H9 (cell line): ENCODE results near the gene SYNPO2. TPM values are rescaled to one million over a fixed set of nuclear protein-coding genes. Genes with fewer than 3 reads are reported as not detected.

ENCODE experiments used
- DNase-seq: peaks from one replicate; pipeline ENCODE4 v3.0.0-alpha.2; 2017
- H2AFZ ChIP-seq: one replicate; pipeline ENCODE4 v1.6.1; 2013; ENCODE audit warnings: mild to moderate bottlenecking, low read length, control low read depth, moderate library complexity
- H2AK5ac ChIP-seq: 2 replicates; pipeline ENCODE4 v1.6.1; 2013; ENCODE audit warnings: low read length, control low read depth, mixed read lengths; ENCODE audit not compliant: insufficient read length
- H2BK120ac ChIP-seq: one replicate; pipeline ENCODE4 v1.6.1; 2013; ENCODE audit warnings: low read depth, mild to moderate bottlenecking, low read length, control low read depth, inconsistent platforms; ENCODE audit not compliant: poor library complexity, severe bottlenecking
- H2BK12ac ChIP-seq: 2 replicates; pipeline ENCODE4 v1.6.1; 2013; ENCODE audit warnings: low read length, control low read depth, mixed read lengths, low read depth; ENCODE audit not compliant: insufficient read length
- H2BK15ac ChIP-seq: 2 replicates; pipeline ENCODE4 v1.6.1; 2013; ENCODE audit warnings: low read depth, low read length, control low read depth
- H2BK20ac ChIP-seq: one replicate; pipeline ENCODE4 v1.6.1; 2013; ENCODE audit warnings: low read depth, mild to moderate bottlenecking, low read length, control low read depth, inconsistent platforms; ENCODE audit not compliant: poor library complexity, severe bottlenecking
- H2BK5ac ChIP-seq: 2 replicates; pipeline ENCODE4 v1.6.1; 2013; ENCODE audit warnings: low read length, control low read depth, mixed read lengths; ENCODE audit not compliant: insufficient read length
- H3K14ac ChIP-seq: 2 replicates; pipeline ENCODE4 v1.6.1; 2013; ENCODE audit warnings: low read length, control low read depth; ENCODE audit not compliant: insufficient read depth
- H3K18ac ChIP-seq: 2 replicates; pipeline ENCODE4 v1.6.1; 2013; ENCODE audit warnings: low read depth, mild to moderate bottlenecking, mixed read lengths, low read length, control low read depth; ENCODE audit not compliant: insufficient read length
- H3K23ac ChIP-seq: 2 replicates; pipeline ENCODE4 v1.6.1; 2013; ENCODE audit warnings: low read length, control low read depth, mixed read lengths, low read depth; ENCODE audit not compliant: insufficient read length
- H3K23me2 ChIP-seq: 2 replicates; pipeline ENCODE4 v1.6.1; 2013; ENCODE audit warnings: low read depth, mild to moderate bottlenecking, mixed read lengths, low read length, control low read depth; ENCODE audit not compliant: insufficient read length, poor library complexity, severe bottlenecking
- H3K27ac ChIP-seq: 2 replicates; pipeline ENCODE4 v1.5.1; 2013; ENCODE audit warnings: low read length, control low read depth, mixed read lengths, low read depth; ENCODE audit not compliant: insufficient read length
- H3K27me3 ChIP-seq: 2 replicates; pipeline ENCODE4 v1.6.1; 2013; ENCODE audit warnings: low read length, control low read depth, inconsistent platforms; ENCODE audit not compliant: insufficient read depth
- H3K4ac ChIP-seq: 2 replicates; pipeline ENCODE4 v1.6.1; 2013; ENCODE audit warnings: low read depth, mild to moderate bottlenecking, control low read depth, inconsistent platforms, low read length, moderate library complexity
- H3K4me1 ChIP-seq: 2 replicates; pipeline ENCODE4 v1.6.1; 2013; ENCODE audit warnings: low read length, control low read depth, inconsistent platforms; ENCODE audit not compliant: insufficient read depth
- H3K4me2 ChIP-seq: 2 replicates; pipeline ENCODE4 v1.6.1; 2013; ENCODE audit warnings: low read length, control low read depth, mixed read lengths; ENCODE audit not compliant: insufficient read length, insufficient read depth
- H3K56ac ChIP-seq: 2 replicates; pipeline ENCODE4 v1.6.1; 2013; ENCODE audit warnings: low read depth, mild to moderate bottlenecking, mixed read lengths, low read length, control low read depth; ENCODE audit not compliant: insufficient read length
- H3K79me1 ChIP-seq: 2 replicates; pipeline ENCODE4 v1.6.1; 2013; ENCODE audit warnings: low read depth, mild to moderate bottlenecking, moderate library complexity, low read length, control low read depth, inconsistent platforms; ENCODE audit not compliant: insufficient read depth, poor library complexity, severe bottlenecking
- H3K79me2 ChIP-seq: 2 replicates; pipeline ENCODE4 v1.6.1; 2013; ENCODE audit warnings: low read length, control low read depth, inconsistent platforms; ENCODE audit not compliant: insufficient read depth
- H3K9ac ChIP-seq: 2 replicates; pipeline ENCODE4 v1.6.1; 2013; ENCODE audit warnings: low read length, control low read depth, mixed read lengths; ENCODE audit not compliant: insufficient read length; ENCODE audit errors: extremely low read depth
- H3K9me3 ChIP-seq: one replicate; pipeline ENCODE4 v1.6.1; 2013; ENCODE audit warnings: low read depth, low read length, inconsistent platforms; ENCODE audit not compliant: control insufficient read depth
- H3T11ph ChIP-seq: one replicate; pipeline ENCODE4 v1.6.1; 2013; ENCODE audit warnings: mild to moderate bottlenecking, low read length, control low read depth, inconsistent platforms
- H4K20me1 ChIP-seq: one replicate; pipeline ENCODE4 v1.6.1; 2013; ENCODE audit not compliant: control insufficient read depth, insufficient read length, insufficient read depth
- H4K5ac ChIP-seq: 2 replicates; pipeline ENCODE4 v1.6.1; 2013; ENCODE audit warnings: low read depth, mild to moderate bottlenecking, mixed read lengths, low read length, control low read depth; ENCODE audit not compliant: insufficient read length
- H4K8ac ChIP-seq: replicated peaks from 2 replicates; pipeline ENCODE4 v1.6.1; 2013; ENCODE audit warnings: low read length, control low read depth, mixed read lengths, low read depth; ENCODE audit not compliant: insufficient read length
- H4K91ac ChIP-seq: 2 replicates; pipeline ENCODE4 v1.6.1; 2013; ENCODE audit warnings: low read depth, mild to moderate bottlenecking, moderate library complexity, mixed read lengths, low read length, control low read depth; ENCODE audit not compliant: insufficient read length
- H3K27ac Mint-ChIP-seq, 3 experiments: 2 replicates in 2 of 3; 3 replicates in 1 of 3; pipeline ENCODE4 v1.8.0; 2020 to 2021; ENCODE audit warnings: mixed read lengths in 3 of 3, mild to moderate bottlenecking in 1 of 3, moderate library complexity in 1 of 3
- H3K27me3 Mint-ChIP-seq: 2 replicates; pipeline ENCODE4 v1.8.0; 2021; ENCODE audit warnings: low read depth, mild to moderate bottlenecking, moderate library complexity, mixed read lengths
- H3K36me3 Mint-ChIP-seq, 3 experiments: 2 replicates in 2 of 3; 3 replicates in 1 of 3; pipeline ENCODE4 v1.8.0; 2020 to 2021; ENCODE audit warnings: low read depth in 3 of 3, mixed read lengths in 3 of 3; ENCODE audit not compliant: insufficient read depth in 1 of 3
- H3K4me1 Mint-ChIP-seq, 2 experiments: 2 replicates each; pipeline ENCODE4 v1.8.0; 2020; ENCODE audit warnings: mixed read lengths in 2 of 2
- H3K4me3 Mint-ChIP-seq, 2 experiments: 2 replicates in 1 of 2; 3 replicates in 1 of 2; pipeline ENCODE4 v1.8.0; 2020 to 2021; ENCODE audit warnings: mild to moderate bottlenecking in 2 of 2, mixed read lengths in 2 of 2, moderate library complexity in 1 of 2
- H3K9me3 Mint-ChIP-seq, 2 experiments: 2 replicates in 1 of 2; 3 replicates in 1 of 2; pipeline ENCODE4 v1.8.0; 2020; ENCODE audit warnings: mild to moderate bottlenecking in 2 of 2, mixed read lengths in 2 of 2, moderate library complexity in 1 of 2
- CTCF ChIP-seq: fragments of 200-600 bp; sonication (generic); conservative IDR thresholded peaks from 3 replicates; pipeline ENCODE4 v1.8.0; 2021; ENCODE audit warnings: antibody characterized with exemption, mild to moderate bottlenecking
- WGBS: extraction: QIAGEN DNeasy Blood & Tissue Kit; methylation state at CpG from one replicate; pipeline ENCODE4 v1.1.7; 2013; ENCODE audit warnings: missing lambda C conversion rate, low lambda C conversion rate, mixed read lengths; ENCODE audit not compliant: insufficient read length; ENCODE audit errors: extremely low coverage; 5-methylcytosine and 5-hydroxymethylcytosine counted together
- total RNA-seq: library from RNA; stranded (reverse); gene quantifications from 2 replicates; pipeline ENCODE4 v1.2.1, GENCODE V29; 2021

Gene SYNPO2
- total RNA-seq, 1 experiment from 2014 or later = 1.1 TPM

DNA sequence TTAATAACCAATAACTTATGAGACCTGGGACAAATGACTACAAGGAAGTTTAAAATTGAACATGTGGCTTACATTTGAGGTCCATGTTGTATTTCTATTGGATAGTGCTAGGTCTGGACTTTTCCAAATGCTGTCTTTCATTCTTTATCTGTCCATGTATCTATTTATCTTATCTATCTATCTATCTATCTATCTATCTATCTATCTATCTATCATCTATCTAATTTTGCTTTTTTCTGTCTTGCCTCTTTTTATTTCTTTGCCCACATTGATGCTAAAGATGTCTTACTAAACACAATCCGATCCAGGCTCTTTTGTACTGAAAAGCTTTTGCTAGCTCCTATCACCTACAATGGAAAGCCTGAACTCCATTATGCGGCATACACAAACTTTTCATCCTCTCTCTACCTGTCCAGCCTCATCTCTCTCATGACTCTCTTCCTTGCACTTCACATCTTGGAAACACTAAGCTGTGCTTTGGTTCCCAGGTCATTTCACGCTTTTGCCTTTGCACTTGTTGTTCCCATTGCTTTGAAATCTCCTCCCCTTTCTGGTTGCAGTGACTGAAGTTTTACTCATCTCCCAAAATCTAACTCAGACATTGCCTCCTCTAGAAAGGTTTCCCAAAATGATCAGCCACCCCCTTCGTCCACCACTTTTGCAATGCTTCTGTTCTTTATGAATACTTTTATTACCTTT, 107.2 kb downstream of the SYNPO2 start:
- no CpG with 5 or more reads among the region's 4 CpGs for WGBS
- no peak overlapping the region for H2BK15ac ChIP-seq
- peaks cover 10% of the 10 kb centered on the region; the same call in 1 of the 2 replicates for H3K4me1 ChIP-seq
- no peak overlapping the region for H3K23ac ChIP-seq
- H3K79me1 ChIP-seq = no peaks in the 10 kb centered on the region
- H3K23me2 ChIP-seq = no peaks in the 10 kb centered on the region
- no peak overlapping the region for H4K5ac ChIP-seq
- H3K27ac ChIP-seq = no peak overlapping the region
- no peak overlapping the region for H2AK5ac ChIP-seq
- no peak overlapping the region for H4K91ac ChIP-seq
- H3K27ac Mint-ChIP-seq = no peak overlapping the region
- H3K9ac ChIP-seq = no peak overlapping the region
- H3K4ac ChIP-seq = no peak overlapping the region
- H3K4me2 ChIP-seq = no peak overlapping the region
- DNase-seq = no peak
- no peaks in the 10 kb centered on the region for H4K20me1 ChIP-seq
- H3K9me3 Mint-ChIP-seq = no peaks in the 10 kb centered on the region
- no peak overlapping the region for H3K56ac ChIP-seq
- H2BK20ac ChIP-seq = no peak overlapping the region
- no peaks in the 10 kb centered on the region for H3K9me3 ChIP-seq
- H2BK12ac ChIP-seq = no peak overlapping the region
- no peak overlapping the region for H3K18ac ChIP-seq
- H4K8ac ChIP-seq = no peak overlapping the region
- no peak overlapping the region for H3K14ac ChIP-seq
- H3K27me3 ChIP-seq = no peaks in the 10 kb centered on the region
- no peaks in the 10 kb centered on the region for H3K36me3 Mint-ChIP-seq
- H2BK120ac ChIP-seq = no peak overlapping the region
- H2BK5ac ChIP-seq = no peak overlapping the region
- H3K79me2 ChIP-seq = no peaks in the 10 kb centered on the region
- H3K27me3 Mint-ChIP-seq = no peaks in the 10 kb centered on the region
- peaks cover 20 to 21% of the 10 kb centered on the region in 2 experiments for H3K4me1 Mint-ChIP-seq
- no peak overlapping the region for H3K4me3 Mint-ChIP-seq
- no peak overlapping the region for H3T11ph ChIP-seq
- no peak for TF ChIP-seq CTCF
- no peak overlapping the region for H2AFZ ChIP-seq
